Spleen (tissue), 11 donors: ENCODE results near the gene HDAC4. TPM values are rescaled to one million over a fixed set of nuclear protein-coding genes. Genes with fewer than 3 reads are reported as not detected.
"Not testable (repeated sequence)": the region's sequence is repeated elsewhere in the genome, so short reads cannot be mapped to it uniquely, and the experiment has no call there.

Experiments
- DNase-seq: peaks from one replicate; pipeline ENCODE4 v3.0.0-alpha.2; 2020
- H3K27ac ChIP-seq, 8 donors: fragments of 200-600 bp; sonication (generic) in 7 of 8; 1 replicate in 4 of 8; 2 replicates in 4 of 8; pipeline versions ENCODE4 v1.5.0 to v1.8.0; 2016 to 2021; ENCODE audit warnings: inconsistent platforms in 4 of 8, mild to moderate bottlenecking in 4 of 8, moderate library complexity in 1 of 8
- H3K27me3 ChIP-seq, 7 donors: fragments of 200-600 bp; sonication (generic) in 6 of 7; replicated peaks in 1 of 7; 1 replicate in 4 of 7; 2 replicates in 3 of 7; pipeline versions ENCODE4 v1.5.0 to v1.8.0; 2016 to 2021; ENCODE audit warnings: inconsistent platforms in 3 of 7, mild to moderate bottlenecking in 1 of 7
- H3K36me3 ChIP-seq, 6 donors: fragments of 200-600 bp; sonication (generic) in 5 of 6; 1 replicate in 4 of 6; 2 replicates in 2 of 6; pipeline versions ENCODE4 v1.5.0 to v1.8.0; 2016 to 2021; ENCODE audit warnings: inconsistent platforms in 2 of 6
- H3K4me1 ChIP-seq, 6 donors: fragments of 200-600 bp; sonication (generic) in 5 of 6; 1 replicate in 3 of 6; 2 replicates in 3 of 6; pipeline versions ENCODE4 v1.5.0 to v1.8.0; 2016 to 2021; ENCODE audit warnings: inconsistent platforms in 3 of 6
- H3K4me3 ChIP-seq, 8 donors: fragments of 200-600 bp; sonication (generic) in 7 of 8; 1 replicate in 4 of 8; 2 replicates in 4 of 8; pipeline versions ENCODE4 v1.5.0 to v1.8.0; 2016 to 2021; ENCODE audit warnings: inconsistent platforms in 4 of 8, mild to moderate bottlenecking in 4 of 8, moderate library complexity in 2 of 8
- H3K9me3 ChIP-seq, 8 donors: fragments of 200-600 bp; sonication (generic) in 7 of 8; 1 replicate in 4 of 8; 2 replicates in 4 of 8; pipeline versions ENCODE4 v1.5.0 to v1.8.0; 2016 to 2021; ENCODE audit warnings: inconsistent platforms in 4 of 8
- POLR2A ChIP-seq, 3 donors: fragments of 450-650 bp; IDR thresholded peaks; one replicate each; pipeline ENCODE4 v1.5.1; 2017; ENCODE audit warnings: antibody characterized with exemption in 3 of 3, mild to moderate bottlenecking in 1 of 3
- POLR2AphosphoS5 ChIP-seq, 3 donors: sonication (generic); formaldehyde crosslinking; IDR thresholded peaks; one replicate each; pipeline ENCODE4 v1.5.1; 2017; ENCODE audit warnings: antibody characterized with exemption in 3 of 3
- WGBS, 5 donors: extraction: QIAGEN DNeasy Blood & Tissue Kit in 3 of 5; methylation state at CpG; one replicate each; pipeline versions ENCODE4 v1.1.5 to v1.1.7; 2013 to 2018; 5-methylcytosine and 5-hydroxymethylcytosine counted together
- intact Hi-C: fragments of 100-400 bp; cut with DNase I; formaldehyde crosslinking; loops from one replicate; pipeline ENCODE4 v1.15.0; 2023; ENCODE audit warnings: low total_unique reads
- polyA plus RNA-seq, 3 donors: library from polyadenylated mRNA; stranded (reverse); fragments of 200-250 nt; gene quantifications; one replicate each; pipeline ENCODE4 v1.2.1, GENCODE V29; 2013
- total RNA-seq, 7 donors: library from RNA; depleted of rRNA in 3 of 7; stranded (reverse); fragments of >200 nt in 3 of 7; fragmentation: NEBNext Ultra II Directional in 4 of 7; extraction: Animal tissue kit (Norgen Biotek cat#: 25700) in 4 of 7; gene quantifications; one replicate each; pipeline versions ENCODE4 v1.1.0 to v1.2.1, GENCODE V29; 2016 to 2021
- TF ChIP-seq, protein P1 (sequence below), 11 experiments: fragments of 200-600 bp in 7 of 11; fragments of 450-650 bp in 4 of 11; sonication (generic) in 4 of 11; IDR thresholded peaks in 8 of 11; conservative IDR thresholded peaks in 3 of 11; 1 replicate in 7 of 11; 2 replicates in 4 of 11; pipeline versions ENCODE4 v1.4.0 to v1.8.0; 2016 to 2021; ENCODE audit warnings: antibody characterized with exemption in 11 of 11, inconsistent platforms in 4 of 11, mild to moderate bottlenecking in 1 of 11
- donor health status: healthy with polysubstance abuse.
- donor health status: DM: no; HTN: no; CAD: no; lungs with moderate emphysema.
- donor health status: DM: no; HTN: no; CAD: no.
- donor health status: Bipolar disorder and iron deficiency.
- donor health status: healthy.
- donor health status: DM: no; HTN: no; CAD: no.
- donor health status: DM: yes; HTN: yes; CAD: no.

The HDAC4 gene
- total and polyA plus RNA-seq, 10 donors = 3.2 to 122 (median 69.5) TPM

- H3K27ac ChIP-seq = no peak overlapping the region
- no peak for DNase-seq
- 88 to 94% (median 92%) methylated on average over 9 of the region's 9 CpGs for whole genome bisulfite sequencing, 5 donors
- H3K27me3 ChIP-seq = no peaks in the 10 kb centered on the region
- H3K4me1 ChIP-seq = peaks cover 0 to 11% (median 0%) of the 10 kb centered on the region in 6 donors
- H3K9me3 ChIP-seq = no peaks in the 10 kb centered on the region
- no peak overlapping the region for H3K4me3 ChIP-seq
- H3K36me3 ChIP-seq = peaks cover 7 to 92% (median 75%) of the 10 kb centered on the region in 6 donors
- TF ChIP-seq, protein P1, sequence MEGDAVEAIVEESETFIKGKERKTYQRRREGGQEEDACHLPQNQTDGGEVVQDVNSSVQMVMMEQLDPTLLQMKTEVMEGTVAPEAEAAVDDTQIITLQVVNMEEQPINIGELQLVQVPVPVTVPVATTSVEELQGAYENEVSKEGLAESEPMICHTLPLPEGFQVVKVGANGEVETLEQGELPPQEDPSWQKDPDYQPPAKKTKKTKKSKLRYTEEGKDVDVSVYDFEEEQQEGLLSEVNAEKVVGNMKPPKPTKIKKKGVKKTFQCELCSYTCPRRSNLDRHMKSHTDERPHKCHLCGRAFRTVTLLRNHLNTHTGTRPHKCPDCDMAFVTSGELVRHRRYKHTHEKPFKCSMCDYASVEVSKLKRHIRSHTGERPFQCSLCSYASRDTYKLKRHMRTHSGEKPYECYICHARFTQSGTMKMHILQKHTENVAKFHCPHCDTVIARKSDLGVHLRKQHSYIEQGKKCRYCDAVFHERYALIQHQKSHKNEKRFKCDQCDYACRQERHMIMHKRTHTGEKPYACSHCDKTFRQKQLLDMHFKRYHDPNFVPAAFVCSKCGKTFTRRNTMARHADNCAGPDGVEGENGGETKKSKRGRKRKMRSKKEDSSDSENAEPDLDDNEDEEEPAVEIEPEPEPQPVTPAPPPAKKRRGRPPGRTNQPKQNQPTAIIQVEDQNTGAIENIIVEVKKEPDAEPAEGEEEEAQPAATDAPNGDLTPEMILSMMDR (IDR thresholded peaks at IDR 0.05 in 8 of 11, conservative IDR thresholded peaks at IDR 0.05 in 3 of 11) = no peak
- TF ChIP-seq POLR2AphosphoS5 (IDR thresholded peaks at IDR 0.05) (no peak), POLR2A (IDR thresholded peaks at IDR 0.05) (no peak)
- intact Hi-C loops = no loop called here
Observed at GRCh38 chr2:239070466-239070865, 330.4 kb downstream of the HDAC4 start.

DNA sequence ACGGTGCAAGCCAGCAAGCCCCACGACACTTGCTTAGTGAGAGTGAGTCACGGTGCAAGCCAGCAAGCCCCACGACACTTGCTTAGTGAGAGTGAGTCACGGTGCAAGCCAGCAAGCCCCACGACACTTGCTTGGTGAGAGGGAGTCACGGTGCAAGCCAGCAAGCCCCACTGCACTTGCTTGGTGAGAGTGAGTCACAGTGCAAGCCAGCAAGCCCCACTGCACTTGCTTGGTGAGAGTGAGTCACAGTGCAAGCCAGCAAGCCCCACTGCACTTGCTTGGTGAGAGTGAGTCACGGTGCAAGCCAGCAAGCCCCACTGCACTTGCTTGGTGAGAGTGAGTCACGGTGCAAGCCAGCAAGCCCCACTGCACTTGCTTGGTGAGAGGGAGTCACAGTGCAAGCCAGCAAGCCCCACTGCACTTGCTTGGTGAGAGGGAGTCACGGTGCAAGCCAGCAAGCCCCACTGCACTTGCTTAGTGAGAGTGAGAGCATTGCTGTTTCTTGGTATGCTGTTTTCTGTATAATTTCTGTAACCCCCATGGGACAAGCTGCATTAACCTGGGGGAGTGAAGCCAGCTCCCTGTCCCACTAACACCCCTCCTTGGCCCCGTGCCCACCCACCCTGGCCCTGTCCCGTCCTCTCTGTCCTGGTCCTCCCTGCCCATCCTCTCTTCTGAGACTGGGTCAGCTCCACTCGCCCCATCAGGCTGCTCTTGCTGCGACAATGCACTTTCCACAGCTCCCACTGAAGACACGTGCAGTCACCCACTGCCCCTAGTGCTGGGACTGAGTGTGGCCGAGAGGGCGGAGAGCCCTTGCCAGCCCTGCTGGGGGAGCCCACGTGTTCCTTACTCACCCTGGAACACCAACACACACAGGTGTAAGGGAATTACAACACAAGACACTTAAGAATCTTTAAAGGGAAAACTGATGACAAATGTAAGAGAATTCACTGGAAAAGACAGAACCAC lies 331.2 kb downstream of the HDAC4 start:
- H3K27ac ChIP-seq, DNase-seq, H3K4me3 ChIP-seq, intact Hi-C loops, H3K9me3 ChIP-seq, H3K27me3 ChIP-seq: not testable (repeated sequence)
- Histone ChIP-seq H3K4me1 (peaks cover 0 to 13% (median 0%) of the 10 kb centered on the region in 6 donors), H3K36me3 (peaks cover 7 to 92% (median 77%) of the 10 kb centered on the region in 6 donors)
- 78 to 86% (median 81%) methylated on average over 9 to 18 of the region's 18 CpGs for WGBS, 5 donors

DNA sequence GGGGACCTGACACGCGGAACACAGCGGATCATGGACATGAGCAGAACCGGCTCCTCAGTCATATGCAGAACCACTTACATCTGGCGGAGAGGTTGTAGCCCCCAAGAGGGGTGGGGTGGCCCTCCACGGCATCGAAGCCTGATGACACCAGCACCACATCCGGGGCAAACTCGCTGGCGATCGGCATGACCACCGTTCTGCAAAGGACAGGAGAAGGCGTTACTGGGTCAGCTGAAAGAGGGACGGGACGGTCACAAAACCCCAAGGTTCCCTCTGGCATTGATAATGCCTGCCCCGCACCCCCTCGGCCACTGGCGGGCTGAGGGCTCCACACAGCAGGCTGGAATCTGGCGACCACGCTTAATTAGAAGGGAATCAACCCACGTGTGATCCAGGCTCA lies 332.4 kb downstream of the HDAC4 start:
- WGBS, 5 donors = 94 to 96% (median 96%) methylated on average over 3 to 21 of the region's 21 CpGs
- no peak overlapping the region for H3K27ac ChIP-seq
- H3K4me3 ChIP-seq = no peak overlapping the region
- intact Hi-C loops = no loop called here
- H3K27me3 ChIP-seq = no peaks in the 10 kb centered on the region
- H3K4me1 ChIP-seq = peaks cover 0 to 13% (median 0%) of the 10 kb centered on the region in 6 donors
- DNase-seq = no peak
- TF ChIP-seq POLR2AphosphoS5 (IDR thresholded peaks at IDR 0.05) (no peak), POLR2A (IDR thresholded peaks at IDR 0.05) (no peak)
- TF ChIP-seq, protein P1 (IDR thresholded peaks at IDR 0.05 in 8 of 11, conservative IDR thresholded peaks at IDR 0.05 in 3 of 11) = no peak
- peaks cover 7 to 92% (median 73%) of the 10 kb centered on the region in 6 donors for H3K36me3 ChIP-seq
- H3K9me3 ChIP-seq = no peaks in the 10 kb centered on the region

DNA sequence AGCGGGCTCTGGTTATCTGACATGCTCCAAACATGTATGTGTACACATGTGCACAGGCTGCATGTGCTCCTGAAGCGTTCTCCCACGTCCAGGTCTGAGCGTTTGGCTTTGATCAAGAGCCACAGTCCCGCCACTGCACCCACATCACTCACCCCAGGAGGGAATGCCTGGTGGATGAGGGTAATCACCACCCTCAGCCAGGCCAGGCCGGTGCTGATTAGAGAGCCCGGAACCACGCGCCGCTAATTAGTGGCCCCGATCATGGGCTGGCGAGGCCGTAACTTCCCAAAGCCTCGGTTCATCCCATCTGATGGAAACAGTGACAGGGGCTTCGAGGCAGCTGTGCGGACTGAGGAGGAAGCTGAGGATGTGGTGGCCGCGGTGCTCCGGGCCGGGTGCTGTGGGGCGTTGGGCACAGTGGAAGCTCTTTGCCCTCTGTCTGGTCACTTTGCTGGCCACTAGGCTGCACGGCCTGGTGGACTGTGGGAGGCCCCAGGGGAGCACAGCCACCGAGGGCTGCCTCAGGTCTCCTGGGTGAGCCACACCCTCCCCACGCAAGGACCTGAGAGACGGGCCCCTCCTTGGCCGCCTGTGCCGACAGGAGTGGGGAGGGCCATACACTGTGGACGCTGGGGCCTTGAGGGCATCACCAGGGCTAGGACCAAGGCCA lies 333.5 kb downstream of the HDAC4 start:
- peak in 2 of 3 donors; percentile 17 to 33 for TF ChIP-seq POLR2AphosphoS5 (IDR thresholded peaks at IDR 0.05)
- TF ChIP-seq, protein P1 (IDR thresholded peaks at IDR 0.05 in 8 of 11, conservative IDR thresholded peaks at IDR 0.05 in 3 of 11) = no peak
- H3K9me3 ChIP-seq = no peaks in the 10 kb centered on the region
- H3K27ac ChIP-seq = no peak overlapping the region
- H3K4me1 ChIP-seq = peaks cover 0 to 13% (median 0%) of the 10 kb centered on the region in 6 donors
- intact Hi-C loops = no loop called here
- WGBS, 5 donors = 79 to 97% (median 88%) methylated on average over 10 to 28 of the region's 28 CpGs
- H3K27me3 ChIP-seq = no peaks in the 10 kb centered on the region
- peak; percentile 71 for DNase-seq
- H3K36me3 ChIP-seq = peaks cover 6 to 92% (median 65%) of the 10 kb centered on the region in 6 donors
- no peak overlapping the region for H3K4me3 ChIP-seq
